MCF 10A (cell line): Measurements from ENCODE around the gene RSKR. TPM values are rescaled to one million over a fixed set of nuclear protein-coding genes. Genes with fewer than 3 reads are reported as not detected.

Experiments used
- Bru-seq: library from RNA; stranded (reverse); fragments of 400-500 nt; gene quantifications from one replicate; lab custom pipeline; 2021; lab: Mats Ljungman, UMichigan
- BruChase-seq, 2 experiments: library from RNA; stranded (reverse); fragments of 400-500 nt; gene quantifications; one replicate each; lab custom pipeline; 2021; lab: Mats Ljungman, UMichigan
- BruUV-seq: library from RNA; stranded (reverse); fragments of 400-500 nt; replicated peaks from 2 replicates; lab custom pipeline; 2021; lab: Mats Ljungman, UMichigan
- CTCF ChIA-PET: fragments of 300-600 bp; sonication (Branson Sonifier 250); formaldehyde crosslinking; extraction: SDS; loops from one replicate; lab custom pipeline; 2021; ENCODE audit warnings: antibody characterized with exemption, inconsistent platforms; lab: Yijun Ruan, JAX
- POLR2A ChIA-PET: fragments of 300-600, 350-650 bp; sonication (Branson Sonifier 250); formaldehyde crosslinking; extraction: SDS; loops from one replicate; lab custom pipeline; 2020; ENCODE audit warnings: antibody characterized with exemption, inconsistent platforms; lab: Yijun Ruan, JAX
- DNase-seq: peaks from one replicate; pipeline ENCODE4 v3.0.0-alpha.2; 2018; ENCODE audit not compliant: unreplicated experiment
- H3K27ac Mint-ChIP-seq: one replicate; pipeline ENCODE4 v1.8.0; 2022; ENCODE audit warnings: mild to moderate bottlenecking, low read depth, mixed read lengths; ENCODE audit not compliant: unreplicated experiment
- H3K27me3 Mint-ChIP-seq: one replicate; pipeline ENCODE4 v1.8.0; 2022; ENCODE audit warnings: mixed read lengths; ENCODE audit not compliant: insufficient read depth, unreplicated experiment
- H3K36me3 Mint-ChIP-seq: one replicate; pipeline ENCODE4 v1.8.0; 2022; ENCODE audit warnings: mild to moderate bottlenecking, moderate library complexity, mixed read lengths; ENCODE audit not compliant: insufficient read depth, unreplicated experiment
- H3K4me1 Mint-ChIP-seq: one replicate; pipeline ENCODE4 v1.8.0; 2022; ENCODE audit warnings: mixed read lengths; ENCODE audit not compliant: insufficient read depth, unreplicated experiment
- H3K4me3 Mint-ChIP-seq: one replicate; pipeline ENCODE4 v1.8.0; 2022; ENCODE audit warnings: mild to moderate bottlenecking, moderate library complexity, mixed read lengths; ENCODE audit not compliant: unreplicated experiment
- H3K9me3 Mint-ChIP-seq: one replicate; pipeline ENCODE4 v1.8.0; 2022; ENCODE audit warnings: mixed read lengths; ENCODE audit not compliant: unreplicated experiment
- intact Hi-C: fragments of 100-400 bp; cut with micrococcal nuclease; formaldehyde crosslinking; loops from 2 replicates; pipeline ENCODE4 v1.14.1; 2022
- long read RNA-seq: library from polyadenylated mRNA; stranded (forward); transcript quantifications from one replicate; pipeline ENCODE4 v2.0.0, GENCODE V29; 2022
- total RNA-seq: library from RNA; stranded (reverse); gene quantifications from 2 replicates; pipeline ENCODE4 v1.2.3, GENCODE V29; 2022
- TF ChIP-seq, protein P1 (sequence below): fragments of 200-600 bp; IDR thresholded peaks from one replicate; pipeline ENCODE4 v1.8.0; 2022; ENCODE audit warnings: antibody characterized with exemption, mild to moderate bottlenecking; ENCODE audit not compliant: unreplicated experiment

Gene RSKR, protein sequence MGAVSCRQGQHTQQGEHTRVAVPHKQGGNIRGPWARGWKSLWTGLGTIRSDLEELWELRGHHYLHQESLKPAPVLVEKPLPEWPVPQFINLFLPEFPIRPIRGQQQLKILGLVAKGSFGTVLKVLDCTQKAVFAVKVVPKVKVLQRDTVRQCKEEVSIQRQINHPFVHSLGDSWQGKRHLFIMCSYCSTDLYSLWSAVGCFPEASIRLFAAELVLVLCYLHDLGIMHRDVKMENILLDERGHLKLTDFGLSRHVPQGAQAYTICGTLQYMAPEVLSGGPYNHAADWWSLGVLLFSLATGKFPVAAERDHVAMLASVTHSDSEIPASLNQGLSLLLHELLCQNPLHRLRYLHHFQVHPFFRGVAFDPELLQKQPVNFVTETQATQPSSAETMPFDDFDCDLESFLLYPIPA
- total RNA-seq (19.9 and 24.1 TPM in 2 replicates), Bru-seq, nascent RNA (percentile 80 among the genes with signal in this experiment), BruChase-seq, experiment 1, labeled RNA remaining after a 6-hour chase (percentile 97 among the genes with signal in this experiment), BruChase-seq, experiment 2, labeled RNA remaining after a 2-hour chase (percentile 93 among the genes with signal in this experiment)
- long read RNA-seq, partial matches to known transcripts = 1 of 4 reads
- long read RNA-seq, other reads (novel, unspliced or antisense) = 2 of 4 reads

DNA sequence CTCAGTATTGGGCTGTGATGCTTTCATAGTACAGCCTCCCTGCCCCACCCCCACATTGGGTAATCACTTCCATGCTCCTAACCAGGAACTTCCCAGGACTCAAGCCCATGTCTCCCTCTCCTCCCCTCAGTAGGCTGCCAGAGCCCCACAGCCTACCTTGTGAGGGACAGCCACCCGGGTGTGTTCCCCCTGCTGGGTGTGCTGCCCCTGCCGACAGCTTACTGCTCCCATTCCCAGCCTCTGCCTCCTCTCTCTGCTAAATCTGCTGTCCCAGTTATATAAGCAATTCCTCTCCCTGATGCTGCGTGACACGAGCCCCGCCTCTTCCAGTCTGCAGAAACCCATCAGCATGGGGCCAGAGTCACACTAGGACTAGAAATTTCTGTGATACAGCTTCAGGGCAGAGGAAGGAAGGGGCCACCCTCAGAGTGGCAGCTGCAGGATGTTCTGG lies at the start of gene RSKR:
TSS of gene RSKR (minus strand) at position 255 of the 451 bp plus-strand sequence. CDS start at position 231, 24 bp downstream.
- ChIA-PET CTCF (interaction anchor here (0.6 to 1.1 kb wide), 4 partner anchors 8 to 26 kb away, joined by 3 to 4 read pairs (median 4); no protein-coding TSS in a partner anchor), POLR2A (no interaction called here)
- Mint-ChIP-seq H3K36me3 (peaks cover 67% of the 10 kb centered on the region), H3K4me1 (no peaks in the 10 kb centered on the region), H3K27ac (no peak within 1 kb of the TSS), H3K4me3 (no peak within 1 kb of the TSS), H3K9me3 (no peaks in the 10 kb centered on the region), H3K27me3 (no peaks in the 10 kb centered on the region)
- BruUV-seq = no TSS peak
- TF ChIP-seq, protein P1, sequence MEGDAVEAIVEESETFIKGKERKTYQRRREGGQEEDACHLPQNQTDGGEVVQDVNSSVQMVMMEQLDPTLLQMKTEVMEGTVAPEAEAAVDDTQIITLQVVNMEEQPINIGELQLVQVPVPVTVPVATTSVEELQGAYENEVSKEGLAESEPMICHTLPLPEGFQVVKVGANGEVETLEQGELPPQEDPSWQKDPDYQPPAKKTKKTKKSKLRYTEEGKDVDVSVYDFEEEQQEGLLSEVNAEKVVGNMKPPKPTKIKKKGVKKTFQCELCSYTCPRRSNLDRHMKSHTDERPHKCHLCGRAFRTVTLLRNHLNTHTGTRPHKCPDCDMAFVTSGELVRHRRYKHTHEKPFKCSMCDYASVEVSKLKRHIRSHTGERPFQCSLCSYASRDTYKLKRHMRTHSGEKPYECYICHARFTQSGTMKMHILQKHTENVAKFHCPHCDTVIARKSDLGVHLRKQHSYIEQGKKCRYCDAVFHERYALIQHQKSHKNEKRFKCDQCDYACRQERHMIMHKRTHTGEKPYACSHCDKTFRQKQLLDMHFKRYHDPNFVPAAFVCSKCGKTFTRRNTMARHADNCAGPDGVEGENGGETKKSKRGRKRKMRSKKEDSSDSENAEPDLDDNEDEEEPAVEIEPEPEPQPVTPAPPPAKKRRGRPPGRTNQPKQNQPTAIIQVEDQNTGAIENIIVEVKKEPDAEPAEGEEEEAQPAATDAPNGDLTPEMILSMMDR = no peak
- DNase-seq = no peak
- intact Hi-C loops = loop anchor here (1.0 kb wide), 1 partner anchor 120 kb away; no protein-coding TSS in a partner anchor

- no peaks in the 10 kb centered on the region for H3K9me3 Mint-ChIP-seq
- peak overlapping the region; percentile 96 for H3K27ac Mint-ChIP-seq
- DNase-seq = no peak
- peaks cover 49% of the 10 kb centered on the region for H3K36me3 Mint-ChIP-seq
- intact Hi-C loops = no loop called here
- TF ChIP-seq, protein P1 = no peak
- H3K4me3 Mint-ChIP-seq = peak overlapping the region; percentile 88
- ChIA-PET POLR2A (interaction anchor here (0.6 to 5.7 kb wide), 8 partner anchors 15 to 286 kb away, joined by 3 to 208 read pairs (median 16); partner anchors contain the start of genes ALDOC, BLTP2, NEK8 and PROCA1), CTCF (interaction anchor here (0.6 to 1.9 kb wide), 2 partner anchors 12 to 231 kb away, joined by 3 to 4 read pairs; no protein-coding TSS in a partner anchor)
- no peaks in the 10 kb centered on the region for H3K27me3 Mint-ChIP-seq
- H3K4me1 Mint-ChIP-seq = peaks cover 51% of the 10 kb centered on the region
- BruUV-seq = no TSS peak
These were observed 49.7 kb upstream of the RSKR start for GRCh38 chr17:28663723-28664122.

GRCh38 chr17:28662527-28662829 lies 48.5 kb upstream of the RSKR start:
- no peak for DNase-seq
- intact Hi-C loops = no loop called here
- Mint-ChIP-seq H3K4me3 (peak overlapping the region; percentile 88), H3K9me3 (no peaks in the 10 kb centered on the region), H3K27me3 (no peaks in the 10 kb centered on the region), H3K27ac (peak overlapping the region; percentile 96), H3K36me3 (peaks cover 43% of the 10 kb centered on the region), H3K4me1 (peaks cover 47% of the 10 kb centered on the region)
- TSS peak; percentile 59 for BruUV-seq
- TF ChIP-seq, protein P1 = no peak
- ChIA-PET POLR2A (interaction anchor here (0.6 to 5.7 kb wide), 22 partner anchors 10 to 289 kb away, joined by 3 to 208 read pairs (median 9); partner anchors contain the start of genes ALDOC, BLTP2, FAM222B and NEK8), CTCF (interaction anchor here (0.6 to 3.3 kb wide), 5 partner anchors 13 to 71 kb away, joined by 3 to 25 read pairs (median 4); partner anchors contain the start of gene BLTP2)
